Effector CD4-positive, alpha-beta T cell (primary cell): ENCODE data around the gene PRDM16.

Experiments
- DNase-seq: peaks from one replicate; pipeline ENCODE4 v3.0.0-alpha.2; 2020

PRDM16 gene

GRCh38 chr1:3314491-3315381 is 245.7 kb downstream of the PRDM16 start:
- DNase-seq, result no peak

GRCh38 chr1:3315399-3316339 is 246.7 kb downstream of the PRDM16 start:
- DNase-seq, result no peak

GRCh38 chr1:3316340-3316943 is 247.4 kb downstream of the PRDM16 start:
- no peak for DNase-seq

GRCh38 chr1:3317456-3317855 is 248.5 kb downstream of the PRDM16 start:
- DNase-seq, result no peak

- no peak for DNase-seq
Measured at GRCh38 chr1:3318329-3318728, 249.3 kb downstream of the PRDM16 start.

GRCh38 chr1:3319874-3320245 is 250.9 kb downstream of the PRDM16 start:
- DNase-seq, result no peak

- DNase-seq, result no peak
Measured at GRCh38 chr1:3320246-3321152, 251.5 kb downstream of the PRDM16 start.

GRCh38 chr1:3321559-3322449 is 252.8 kb downstream of the PRDM16 start:
- no peak for DNase-seq

- DNase-seq, result no peak
Measured at GRCh38 chr1:3322450-3323020, 253.5 kb downstream of the PRDM16 start.

GRCh38 chr1:3323021-3323795 is 254.2 kb downstream of the PRDM16 start:
- DNase-seq, result no peak

GRCh38 chr1:3323796-3324703 is 255.0 kb downstream of the PRDM16 start:
- no peak for DNase-seq

- DNase-seq, result no peak
Measured at GRCh38 chr1:3324704-3325535, 255.9 kb downstream of the PRDM16 start.

- DNase-seq, result no peak
Measured at GRCh38 chr1:3326516-3327388, 257.7 kb downstream of the PRDM16 start.

- no peak for DNase-seq
Measured at GRCh38 chr1:3327389-3327702, 258.3 kb downstream of the PRDM16 start.

- DNase-seq, result no peak
Measured at GRCh38 chr1:3327936-3328590, 259.1 kb downstream of the PRDM16 start.

GRCh38 chr1:3329640-3330281 is 260.8 kb downstream of the PRDM16 start:
- DNase-seq, result no peak
